Smooth muscle cell (in vitro differentiated cells): ENCODE measurements around the gene KCNK10. TPM values are rescaled to one million over a fixed set of nuclear protein-coding genes. Genes with fewer than 3 reads are reported as not detected.

Experiments
- DNase-seq: peaks from one replicate; lab custom pipeline; 2025; ENCODE audit not compliant: unreplicated experiment; lab: John Stamatoyannopoulos, UW
- H2AFZ ChIP-seq: fragments of 200-600 bp; sonication (generic); 2 replicates; pipeline ENCODE4 v1.6.0; 2016; ENCODE audit warnings: antibody characterized with exemption, low read depth, mild to moderate bottlenecking
- H3F3A ChIP-seq: fragments of 200-600 bp; sonication (generic); 2 replicates; pipeline ENCODE4 v1.6.0; 2017; ENCODE audit warnings: antibody characterized with exemption, low read depth
- H3K27ac ChIP-seq: fragments of 200-600 bp; sonication (generic); 2 replicates; pipeline ENCODE4 v1.5.1; 2016; ENCODE audit warnings: low read depth, mild to moderate bottlenecking
- H3K27me3 ChIP-seq: fragments of 200-600 bp; sonication (generic); 2 replicates; pipeline ENCODE4 v1.6.1; 2016; ENCODE audit warnings: low read depth, mild to moderate bottlenecking
- H3K36me3 ChIP-seq: fragments of 200-600 bp; sonication (generic); 2 replicates; pipeline ENCODE4 v1.5.1; 2016; ENCODE audit warnings: low read depth
- H3K4me1 ChIP-seq: fragments of 200-600 bp; sonication (generic); 2 replicates; pipeline ENCODE4 v1.5.1; 2016; ENCODE audit warnings: low read depth
- H3K4me2 ChIP-seq: fragments of 200-600 bp; sonication (generic); 2 replicates; pipeline ENCODE4 v1.6.0; 2016; ENCODE audit warnings: mild to moderate bottlenecking
- H3K4me3 ChIP-seq: fragments of 200-600 bp; sonication (generic); 2 replicates; pipeline ENCODE4 v1.5.1; 2016; ENCODE audit warnings: mild to moderate bottlenecking
- H3K79me2 ChIP-seq: fragments of 200-600 bp; sonication (generic); 2 replicates; pipeline ENCODE4 v1.6.0; 2016; ENCODE audit warnings: low read depth, mild to moderate bottlenecking
- H3K9ac ChIP-seq: fragments of 200-600 bp; sonication (generic); 2 replicates; pipeline ENCODE4 v1.6.0; 2016; ENCODE audit warnings: low read depth
- H3K9me3 ChIP-seq: fragments of 200-600 bp; sonication (generic); replicated peaks from 2 replicates; pipeline ENCODE4 v1.5.1; 2016; ENCODE audit warnings: low read depth
- H4K20me1 ChIP-seq: fragments of 200-600 bp; sonication (generic); 2 replicates; pipeline ENCODE4 v1.6.0; 2016; ENCODE audit warnings: low read depth
- CTCF ChIP-seq: fragments of 200-600 bp; sonication (generic); IDR thresholded peaks from 2 replicates; pipeline ENCODE4 v1.5.1; 2017; ENCODE audit warnings: borderline replicate concordance, mild to moderate bottlenecking, antibody characterized with exemption; ENCODE audit not compliant: insufficient read depth, poor library complexity, severe bottlenecking
- WGBS: methylation state at CpG from one replicate; pipeline ENCODE4 v1.1.7; 2016; ENCODE audit warnings: low lambda C conversion rate; 5-methylcytosine and 5-hydroxymethylcytosine counted together
- polyA plus RNA-seq: library from polyadenylated mRNA; unstranded; fragments of >200 nt; fragmentation: Nextera tagmentation; extraction: Ambion mirVana; gene quantifications from 2 replicates; pipeline ENCODE4 v1.2.1, GENCODE V29; 2016
- total RNA-seq: library from RNA; depleted of rRNA; stranded (reverse); fragments of >200 nt; gene quantifications from 2 replicates; pipeline ENCODE4 v1.2.3, GENCODE V29; 2014

KCNK10 gene
- total and polyA plus RNA-seq, 2 experiments from 2014 or later, result not detected

- no peaks in the 10 kb centered on the region for H3K9me3 ChIP-seq
- no peak for TF ChIP-seq CTCF
- no peaks in the 10 kb centered on the region for H3K27me3 ChIP-seq
- no peak overlapping the region for H3K9ac ChIP-seq
- H3K79me2 ChIP-seq, result no peaks in the 10 kb centered on the region
- 73% methylated on average over 3 of the region's 3 CpGs for WGBS
- H3K36me3 ChIP-seq, result no peaks in the 10 kb centered on the region
- H4K20me1 ChIP-seq, result no peaks in the 10 kb centered on the region
- H3K4me3 ChIP-seq, result no peak overlapping the region
- H3K4me2 ChIP-seq, result no peak overlapping the region
- H3K4me1 ChIP-seq, result peaks cover 3% of the 10 kb centered on the region
- no peak overlapping the region for H2AFZ ChIP-seq
- no peak for DNase-seq
- no peak overlapping the region for H3K27ac ChIP-seq
- no peaks in the 10 kb centered on the region for H3F3A ChIP-seq
Measured at GRCh38 chr14:88348546-88348945, 25.5 kb upstream of the KCNK10 start.

GRCh38 chr14:88346048-88346639, 23.1 kb upstream of the KCNK10 start:
- Histone ChIP-seq H3K9me3 (no peaks in the 10 kb centered on the region), H3K27me3 (no peaks in the 10 kb centered on the region), H3K4me1 (no peaks in the 10 kb centered on the region), H3F3A (no peaks in the 10 kb centered on the region), H3K79me2 (no peaks in the 10 kb centered on the region), H3K27ac (no peak overlapping the region), H3K4me3 (no peak overlapping the region), H3K9ac (no peak overlapping the region), H3K36me3 (no peaks in the 10 kb centered on the region), H4K20me1 (no peaks in the 10 kb centered on the region), H3K4me2 (no peak overlapping the region), H2AFZ (no peak overlapping the region)
- no peak for DNase-seq
- TF ChIP-seq CTCF, result no peak
- WGBS, result 61% methylated on average over 5 of the region's 5 CpGs

- H3K36me3 ChIP-seq, result no peaks in the 10 kb centered on the region
- no peak overlapping the region for H3K27ac ChIP-seq
- no peak overlapping the region for H3K9ac ChIP-seq
- WGBS, result 94% methylated on average over 2 of the region's 2 CpGs
- no peaks in the 10 kb centered on the region for H3F3A ChIP-seq
- no peak for TF ChIP-seq CTCF
- no peaks in the 10 kb centered on the region for H3K4me1 ChIP-seq
- no peak overlapping the region for H3K4me2 ChIP-seq
- no peaks in the 10 kb centered on the region for H3K79me2 ChIP-seq
- no peak overlapping the region for H2AFZ ChIP-seq
- H4K20me1 ChIP-seq, result no peaks in the 10 kb centered on the region
- no peak for DNase-seq
- no peaks in the 10 kb centered on the region for H3K9me3 ChIP-seq
- peaks cover 3% of the 10 kb centered on the region for H3K27me3 ChIP-seq
- no peak overlapping the region for H3K4me3 ChIP-seq
Measured at GRCh38 chr14:88342980-88343379, 19.9 kb upstream of the KCNK10 start.

GRCh38 chr14:88340357-88340756, 17.3 kb upstream of the KCNK10 start:
- H3K36me3 ChIP-seq, result no peaks in the 10 kb centered on the region
- DNase-seq, result no peak
- H3K4me3 ChIP-seq, result no peak overlapping the region
- H4K20me1 ChIP-seq, result no peaks in the 10 kb centered on the region
- peaks cover 3% of the 10 kb centered on the region for H3K27me3 ChIP-seq
- H3K4me2 ChIP-seq, result no peak overlapping the region
- no peak overlapping the region for H2AFZ ChIP-seq
- H3K9ac ChIP-seq, result no peak overlapping the region
- H3K4me1 ChIP-seq, result no peaks in the 10 kb centered on the region
- H3K79me2 ChIP-seq, result no peaks in the 10 kb centered on the region
- TF ChIP-seq CTCF, result no peak
- H3K27ac ChIP-seq, result no peak overlapping the region
- no peaks in the 10 kb centered on the region for H3K9me3 ChIP-seq
- H3F3A ChIP-seq, result no peaks in the 10 kb centered on the region
